SK-N-SH (cell line): ENCODE results near the gene HECW1. TPM values are rescaled to one million over a fixed set of nuclear protein-coding genes. Genes with fewer than 3 reads are reported as not detected.

Experiments used
- CTCF ChIA-PET: fragments of 300-600, 350-600 bp; formaldehyde crosslinking; extraction: SDS; loops from one replicate; lab custom pipeline; 2021; lab: Yijun Ruan, JAX
- POLR2A ChIA-PET: fragments of 350-600 bp; sonication (Branson Sonifier 250); formaldehyde crosslinking; extraction: SDS; loops from one replicate; lab custom pipeline; 2020; ENCODE audit warnings: antibody characterized with exemption, inconsistent platforms; lab: Yijun Ruan, JAX
- DNase-seq: peaks from one replicate; pipeline ENCODE4 v3.0.0; 2012
- H2AFZ ChIP-seq: fragments of 200-600 bp; sonication (generic); 2 replicates; pipeline ENCODE4 v1.8.1; 2016; ENCODE audit warnings: antibody characterized with exemption, mild to moderate bottlenecking, low read depth
- H3F3A ChIP-seq: fragments of 200-600 bp; sonication (generic); replicated peaks from 2 replicates; pipeline ENCODE3; 2016; ENCODE audit warnings: antibody characterized with exemption, mild to moderate bottlenecking; ENCODE audit not compliant: insufficient read depth
- H3K27ac ChIP-seq, 2 experiments: fragments of 200-500 bp in 1 of 2; fragments of 200-600 bp in 1 of 2; sonication (Bioruptor generic) in 1 of 2; sonication (generic), shearing (Covaris generic) in 1 of 2; 2 replicates each; pipeline versions ENCODE4 v1.5.1 to v1.6.1; 2014 to 2016; ENCODE audit warnings: low read depth in 2 of 2, inconsistent platforms in 1 of 2, low read length in 1 of 2, mild to moderate bottlenecking in 1 of 2, mixed read lengths in 1 of 2
- H3K27me3 ChIP-seq: fragments of 200-600 bp; sonication (generic), shearing (Covaris generic); 2 replicates; pipeline ENCODE4 v1.6.1; 2016; ENCODE audit warnings: mixed run types; ENCODE audit not compliant: insufficient read depth
- H3K36me3 ChIP-seq, 2 experiments: fragments of 200-500 bp in 1 of 2; fragments of 200-600 bp in 1 of 2; sonication (Bioruptor generic) in 1 of 2; sonication (generic) in 1 of 2; replicated peaks in 1 of 2; 2 replicates each; pipeline versions ENCODE3 to v1.5.1; 2014 to 2016; ENCODE audit warnings: low read length in 1 of 2, mild to moderate bottlenecking in 1 of 2; ENCODE audit not compliant: insufficient read depth in 2 of 2, control insufficient read depth in 1 of 2
- H3K4me1 ChIP-seq, 2 experiments: fragments of 200-500 bp in 1 of 2; fragments of 200-600 bp in 1 of 2; sonication (Bioruptor generic) in 1 of 2; sonication (generic), shearing (Covaris generic) in 1 of 2; 2 replicates each; pipeline versions ENCODE4 v1.5.1 to v1.6.1; 2014 to 2016; ENCODE audit warnings: low read depth in 1 of 2, low read length in 1 of 2, mixed run types in 1 of 2; ENCODE audit not compliant: insufficient read depth in 2 of 2, control insufficient read depth in 1 of 2
- H3K4me2 ChIP-seq: fragments of 200-600 bp; sonication (generic), shearing (Covaris generic); 2 replicates; pipeline ENCODE4 v1.6.1; 2017; ENCODE audit warnings: mixed run types
- H3K4me3 ChIP-seq, 2 experiments: fragments of 200-500 bp in 1 of 2; fragments of 200-600 bp in 1 of 2; sonication (Bioruptor generic) in 1 of 2; sonication (generic), shearing (Covaris generic) in 1 of 2; 2 replicates each; pipeline versions ENCODE4 v1.5.1 to v1.8.1; 2014 to 2016; ENCODE audit warnings: low read depth in 2 of 2, inconsistent platforms in 1 of 2, low read length in 1 of 2, mild to moderate bottlenecking in 1 of 2, mixed read lengths in 1 of 2, moderate library complexity in 1 of 2
- H3K79me2 ChIP-seq: fragments of 200-600 bp; sonication (generic); 2 replicates; pipeline ENCODE4 v1.8.1; 2017; ENCODE audit warnings: mild to moderate bottlenecking; ENCODE audit not compliant: insufficient read depth
- H3K9ac ChIP-seq: fragments of 200-600 bp; sonication (generic); 2 replicates; pipeline ENCODE4 v1.6.1; 2017; ENCODE audit warnings: mixed run types
- H3K9me2 ChIP-seq: fragments of 200-600 bp; sonication (generic); 2 replicates; pipeline ENCODE4 v1.6.1; 2017; ENCODE audit warnings: mixed run types
- H3K9me3 ChIP-seq: fragments of 200-600 bp; sonication (generic); 2 replicates; pipeline ENCODE4 v1.6.1; 2017; ENCODE audit warnings: mixed run types, mild to moderate bottlenecking, moderate library complexity
- H4K20me1 ChIP-seq: fragments of 200-600 bp; sonication (generic); 2 replicates; pipeline ENCODE4 v1.6.1; 2017; ENCODE audit warnings: mild to moderate bottlenecking, mixed run types; ENCODE audit not compliant: insufficient read depth
- ELF1 ChIP-seq: IDR thresholded peaks from 2 replicates; pipeline ENCODE4 v1.4.0; 2012
- EZH2phosphoT487 ChIP-seq: fragments of 200-600 bp; sonication (generic); IDR thresholded peaks from 2 replicates; pipeline ENCODE4 v1.6.1; 2017; ENCODE audit warnings: low read depth, mixed run types, mild to moderate bottlenecking, antibody characterized with exemption, moderate library complexity, borderline replicate concordance
- FOSL2 ChIP-seq: IDR thresholded peaks from 2 replicates; pipeline ENCODE4 v1.4.0; 2012; ENCODE audit warnings: low read depth, mild to moderate bottlenecking, moderate library complexity, borderline replicate concordance
- GATA2 ChIP-seq: sonication (generic); formaldehyde crosslinking; IDR thresholded peaks from 2 replicates; pipeline ENCODE4 v1.5.0; 2020; ENCODE audit warnings: mild to moderate bottlenecking, missing genetic modification reagents
- JUND ChIP-seq: IDR thresholded peaks from 2 replicates; pipeline ENCODE4 v1.4.0; 2012
- MXI1 ChIP-seq: IDR thresholded peaks from 2 replicates; pipeline ENCODE4 v1.6.1; 2012; ENCODE audit warnings: mild to moderate bottlenecking, low read depth, low read length, improper control_type of control experiment
- NRF1 ChIP-seq: IDR thresholded peaks from 2 replicates; pipeline ENCODE4 v1.6.1; 2012; ENCODE audit warnings: low read depth, mild to moderate bottlenecking, low read length
- PBX3 ChIP-seq: IDR thresholded peaks from 2 replicates; pipeline ENCODE4; 2012
- POLR2AphosphoS5 ChIP-seq: IDR thresholded peaks from 2 replicates; pipeline ENCODE4 v1.6.1; 2012; ENCODE audit warnings: low read depth, low read length
- RAD21 ChIP-seq: IDR thresholded peaks from 2 replicates; pipeline ENCODE4 v1.6.1; 2012; ENCODE audit warnings: mild to moderate bottlenecking, low read length
- RCOR1 ChIP-seq: fragments of 150-350 bp; IDR thresholded peaks from 2 replicates; pipeline ENCODE4 v1.6.1; 2017; ENCODE audit warnings: antibody characterized with exemption, low read length
- RFX5 ChIP-seq: IDR thresholded peaks from 2 replicates; pipeline ENCODE4 v1.6.1; 2012; ENCODE audit warnings: mild to moderate bottlenecking, improper control_type of control experiment, low read length
- SIN3A ChIP-seq: IDR thresholded peaks from 2 replicates; pipeline ENCODE4 v1.6.1; 2012; ENCODE audit warnings: low read depth, mild to moderate bottlenecking, low read length, moderate library complexity, borderline replicate concordance
- TAF1 ChIP-seq: IDR thresholded peaks from 2 replicates; pipeline ENCODE4 v1.6.1; 2012; ENCODE audit warnings: low read depth, mild to moderate bottlenecking, low read length, moderate library complexity, borderline replicate concordance
- TCF12 ChIP-seq: IDR thresholded peaks from 2 replicates; pipeline ENCODE4 v1.4.0; 2012
- USF1 ChIP-seq: IDR thresholded peaks from 2 replicates; pipeline ENCODE4 v1.4.0; 2012; ENCODE audit warnings: low read depth, borderline replicate concordance
- WGBS: methylation state at CpG from one replicate; pipeline ENCODE4 v1.1.6; 2017; ENCODE audit warnings: low lambda C conversion rate; 5-methylcytosine and 5-hydroxymethylcytosine counted together
- polyA plus RNA-seq, 3 experiments: library from polyadenylated mRNA; depleted of rRNA; stranded (reverse); fragments of >200 nt; gene quantifications; 2 replicates each; pipeline ENCODE4 v1.2.3, GENCODE V29; 2012
- TF ChIP-seq, protein P1 (sequence below): fragments of 150-350 bp; IDR thresholded peaks from 2 replicates; pipeline ENCODE4 v1.6.1; 2017; ENCODE audit warnings: antibody characterized with exemption, low read length, low read depth, borderline replicate concordance
- TF ChIP-seq, protein P2 (sequence below): IDR thresholded peaks from 2 replicates; pipeline ENCODE4 v1.6.1; 2012; ENCODE audit warnings: mild to moderate bottlenecking, low read depth, low read length, moderate library complexity
- TF ChIP-seq, protein P3 (sequence below): fragments of 150-350 bp; IDR thresholded peaks from 2 replicates; pipeline ENCODE4 v1.6.1; 2016; ENCODE audit warnings: mild to moderate bottlenecking, low read depth, low read length

HECW1 gene
- polyA plus RNA-seq, 1 of the 3 experiments (the other 2 are of a cell fraction), result not detected

GRCh38 chr7:43303740-43304241 lies 191.3 kb downstream of the HECW1 start:
- ChIA-PET POLR2A (no interaction called here), CTCF (interaction anchor here (0.6 to 1.3 kb wide), 7 partner anchors 47 to 427 kb away, joined by 3 to 4 read pairs (median 3); no protein-coding TSS in a partner anchor)
- no peak for DNase-seq
- TF ChIP-seq ELF1 (no peak), EZH2phosphoT487 (no peak), RCOR1 (no peak), RAD21 (no peak), PBX3 (no peak), JUND (no peak)
- TF ChIP-seq, protein P1, sequence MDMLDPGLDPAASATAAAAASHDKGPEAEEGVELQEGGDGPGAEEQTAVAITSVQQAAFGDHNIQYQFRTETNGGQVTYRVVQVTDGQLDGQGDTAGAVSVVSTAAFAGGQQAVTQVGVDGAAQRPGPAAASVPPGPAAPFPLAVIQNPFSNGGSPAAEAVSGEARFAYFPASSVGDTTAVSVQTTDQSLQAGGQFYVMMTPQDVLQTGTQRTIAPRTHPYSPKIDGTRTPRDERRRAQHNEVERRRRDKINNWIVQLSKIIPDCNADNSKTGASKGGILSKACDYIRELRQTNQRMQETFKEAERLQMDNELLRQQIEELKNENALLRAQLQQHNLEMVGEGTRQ, result no peak
- TF ChIP-seq, protein P2, sequence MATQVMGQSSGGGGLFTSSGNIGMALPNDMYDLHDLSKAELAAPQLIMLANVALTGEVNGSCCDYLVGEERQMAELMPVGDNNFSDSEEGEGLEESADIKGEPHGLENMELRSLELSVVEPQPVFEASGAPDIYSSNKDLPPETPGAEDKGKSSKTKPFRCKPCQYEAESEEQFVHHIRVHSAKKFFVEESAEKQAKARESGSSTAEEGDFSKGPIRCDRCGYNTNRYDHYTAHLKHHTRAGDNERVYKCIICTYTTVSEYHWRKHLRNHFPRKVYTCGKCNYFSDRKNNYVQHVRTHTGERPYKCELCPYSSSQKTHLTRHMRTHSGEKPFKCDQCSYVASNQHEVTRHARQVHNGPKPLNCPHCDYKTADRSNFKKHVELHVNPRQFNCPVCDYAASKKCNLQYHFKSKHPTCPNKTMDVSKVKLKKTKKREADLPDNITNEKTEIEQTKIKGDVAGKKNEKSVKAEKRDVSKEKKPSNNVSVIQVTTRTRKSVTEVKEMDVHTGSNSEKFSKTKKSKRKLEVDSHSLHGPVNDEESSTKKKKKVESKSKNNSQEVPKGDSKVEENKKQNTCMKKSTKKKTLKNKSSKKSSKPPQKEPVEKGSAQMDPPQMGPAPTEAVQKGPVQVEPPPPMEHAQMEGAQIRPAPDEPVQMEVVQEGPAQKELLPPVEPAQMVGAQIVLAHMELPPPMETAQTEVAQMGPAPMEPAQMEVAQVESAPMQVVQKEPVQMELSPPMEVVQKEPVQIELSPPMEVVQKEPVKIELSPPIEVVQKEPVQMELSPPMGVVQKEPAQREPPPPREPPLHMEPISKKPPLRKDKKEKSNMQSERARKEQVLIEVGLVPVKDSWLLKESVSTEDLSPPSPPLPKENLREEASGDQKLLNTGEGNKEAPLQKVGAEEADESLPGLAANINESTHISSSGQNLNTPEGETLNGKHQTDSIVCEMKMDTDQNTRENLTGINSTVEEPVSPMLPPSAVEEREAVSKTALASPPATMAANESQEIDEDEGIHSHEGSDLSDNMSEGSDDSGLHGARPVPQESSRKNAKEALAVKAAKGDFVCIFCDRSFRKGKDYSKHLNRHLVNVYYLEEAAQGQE, result no peak
- H4K20me1 ChIP-seq, result no peaks in the 10 kb centered on the region
- peaks cover 17% of the 10 kb centered on the region for H3K27me3 ChIP-seq
- WGBS, result 45% methylated on average over 4 of the region's 4 CpGs
- no peaks in the 10 kb centered on the region for H3K4me1 ChIP-seq
- no peak overlapping the region for H3K27ac ChIP-seq
- H3K9me3 ChIP-seq, result no peaks in the 10 kb centered on the region
- no peak overlapping the region for H3K9ac ChIP-seq
- H3K79me2 ChIP-seq, result no peaks in the 10 kb centered on the region
- no peak overlapping the region for H3K4me3 ChIP-seq
- H2AFZ ChIP-seq, result no peak overlapping the region
- H3K4me2 ChIP-seq, result no peak overlapping the region
- no peaks in the 10 kb centered on the region for H3F3A ChIP-seq
- no peaks in the 10 kb centered on the region for H3K9me2 ChIP-seq
- no peaks in the 10 kb centered on the region for H3K36me3 ChIP-seq

GRCh38 chr7:43306404-43306803 lies 194.0 kb downstream of the HECW1 start:
- Histone ChIP-seq H3K4me3 (no peak overlapping the region), H3K9me3 (no peaks in the 10 kb centered on the region), H3K9me2 (no peaks in the 10 kb centered on the region), H4K20me1 (no peaks in the 10 kb centered on the region), H2AFZ (no peak overlapping the region), H3K79me2 (no peaks in the 10 kb centered on the region), H3K36me3 (no peaks in the 10 kb centered on the region), H3K27me3 (no peaks in the 10 kb centered on the region), H3K4me1 (no peaks in the 10 kb centered on the region), H3K27ac (no peak overlapping the region), H3K9ac (no peak overlapping the region), H3F3A (no peaks in the 10 kb centered on the region), H3K4me2 (no peak overlapping the region)
- ChIA-PET POLR2A (no interaction called here), CTCF (interaction anchor here (1.5 kb wide), 1 partner anchor 10 kb away, joined by 3 read pairs; no protein-coding TSS in a partner anchor)
- no peak for TF ChIP-seq TAF1
- no peak for TF ChIP-seq SIN3A
- no peak for TF ChIP-seq FOSL2
- no peak for TF ChIP-seq EZH2phosphoT487
- no peak for TF ChIP-seq USF1
- TF ChIP-seq GATA2 (CRISPR knock-in tag), result no peak
- TF ChIP-seq RFX5, result no peak
- no peak for TF ChIP-seq MXI1
- no peak for TF ChIP-seq TCF12
- TF ChIP-seq, protein P3, sequence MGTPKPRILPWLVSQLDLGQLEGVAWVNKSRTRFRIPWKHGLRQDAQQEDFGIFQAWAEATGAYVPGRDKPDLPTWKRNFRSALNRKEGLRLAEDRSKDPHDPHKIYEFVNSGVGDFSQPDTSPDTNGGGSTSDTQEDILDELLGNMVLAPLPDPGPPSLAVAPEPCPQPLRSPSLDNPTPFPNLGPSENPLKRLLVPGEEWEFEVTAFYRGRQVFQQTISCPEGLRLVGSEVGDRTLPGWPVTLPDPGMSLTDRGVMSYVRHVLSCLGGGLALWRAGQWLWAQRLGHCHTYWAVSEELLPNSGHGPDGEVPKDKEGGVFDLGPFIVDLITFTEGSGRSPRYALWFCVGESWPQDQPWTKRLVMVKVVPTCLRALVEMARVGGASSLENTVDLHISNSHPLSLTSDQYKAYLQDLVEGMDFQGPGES, result no peak
- TF ChIP-seq RCOR1, result no peak
- no peak for TF ChIP-seq NRF1
- no peak for TF ChIP-seq POLR2AphosphoS5
- 46% methylated on average over 5 of the region's 5 CpGs for WGBS
- no peak for DNase-seq
